ENCODE measurements around the gene C11orf65. TPM values are rescaled to one million over a fixed set of nuclear protein-coding genes. Genes with fewer than 3 reads are reported as not detected.

The C11orf65 gene
- total and polyA plus RNA-seq, 4 donors = 0.33 to 1.2 (median 0.68) TPM

DNA sequence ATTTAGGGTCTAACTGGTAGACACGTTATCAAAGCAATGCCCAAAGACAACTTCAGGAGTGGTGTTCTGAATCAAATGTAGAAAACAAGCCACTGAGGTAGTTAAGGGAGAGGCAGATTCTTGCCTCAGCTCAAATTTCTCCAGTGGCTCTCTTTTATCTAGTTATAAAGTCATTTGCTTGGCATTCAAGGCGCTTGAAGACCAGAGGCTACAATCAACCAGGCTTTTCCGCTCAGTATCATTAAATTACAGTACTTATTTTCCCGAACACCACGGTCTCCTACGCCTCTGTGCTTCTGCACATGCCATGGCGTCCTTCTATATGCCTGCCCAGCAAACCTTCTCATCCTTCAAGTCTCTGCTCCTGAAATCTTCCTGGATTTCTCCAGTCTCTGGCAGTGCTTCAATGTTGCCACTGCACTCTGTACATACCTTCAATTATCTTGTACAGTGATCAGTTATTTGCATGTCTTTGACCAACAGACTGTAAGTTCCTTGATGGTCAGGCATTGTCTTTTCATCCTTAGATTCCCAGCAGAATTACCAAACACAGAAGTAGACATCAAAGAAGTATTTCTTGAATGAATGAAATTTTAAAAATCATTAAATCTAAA, 29.4 kb upstream of the C11orf65 start:
- H3K36me3 ChIP-seq (ENCODE audit: control insufficient read depth in 4 of 4, insufficient read depth in 3 of 4, low read depth in 1 of 4, low read length in 3 of 4) = no peaks in the 10 kb centered on the region
- 96% methylated on average over 7 of the region's 7 CpGs for WGBS
- H3K9me3 ChIP-seq (ENCODE audit: control insufficient read depth in 4 of 4, low read length in 3 of 4) = no peaks in the 10 kb centered on the region
- H3K27ac ChIP-seq (ENCODE audit: low read depth in 1 of 2, low read length in 2 of 2) = peak overlapping the region; percentile 92 to 93
- H3K9ac ChIP-seq (ENCODE audit: low read depth in 1 of 2, low read length in 2 of 2) = peak overlapping the region in 1 of 2 donors; percentile 89
- peak overlapping the region in 1 of 3 donors; percentile 77 for H3K4me3 ChIP-seq (ENCODE audit: low read depth in 1 of 3, low read length in 3 of 3)
- H3K4me1 ChIP-seq (ENCODE audit: control insufficient read depth in 4 of 4, insufficient read depth in 4 of 4, low read length in 3 of 4) = peaks cover 0 to 6% (median 4%) of the 10 kb centered on the region in 4 donors
- H3K27me3 ChIP-seq (ENCODE audit: control insufficient read depth in 4 of 4, insufficient read depth in 4 of 4, low read length in 3 of 4) = no peaks in the 10 kb centered on the region
- no peak for TF ChIP-seq JUND (IDR thresholded peaks at IDR 0.05)
- TF ChIP-seq TAF1 (conservative IDR thresholded peaks at IDR 0.05) = no peak
- TF ChIP-seq, protein P1, sequence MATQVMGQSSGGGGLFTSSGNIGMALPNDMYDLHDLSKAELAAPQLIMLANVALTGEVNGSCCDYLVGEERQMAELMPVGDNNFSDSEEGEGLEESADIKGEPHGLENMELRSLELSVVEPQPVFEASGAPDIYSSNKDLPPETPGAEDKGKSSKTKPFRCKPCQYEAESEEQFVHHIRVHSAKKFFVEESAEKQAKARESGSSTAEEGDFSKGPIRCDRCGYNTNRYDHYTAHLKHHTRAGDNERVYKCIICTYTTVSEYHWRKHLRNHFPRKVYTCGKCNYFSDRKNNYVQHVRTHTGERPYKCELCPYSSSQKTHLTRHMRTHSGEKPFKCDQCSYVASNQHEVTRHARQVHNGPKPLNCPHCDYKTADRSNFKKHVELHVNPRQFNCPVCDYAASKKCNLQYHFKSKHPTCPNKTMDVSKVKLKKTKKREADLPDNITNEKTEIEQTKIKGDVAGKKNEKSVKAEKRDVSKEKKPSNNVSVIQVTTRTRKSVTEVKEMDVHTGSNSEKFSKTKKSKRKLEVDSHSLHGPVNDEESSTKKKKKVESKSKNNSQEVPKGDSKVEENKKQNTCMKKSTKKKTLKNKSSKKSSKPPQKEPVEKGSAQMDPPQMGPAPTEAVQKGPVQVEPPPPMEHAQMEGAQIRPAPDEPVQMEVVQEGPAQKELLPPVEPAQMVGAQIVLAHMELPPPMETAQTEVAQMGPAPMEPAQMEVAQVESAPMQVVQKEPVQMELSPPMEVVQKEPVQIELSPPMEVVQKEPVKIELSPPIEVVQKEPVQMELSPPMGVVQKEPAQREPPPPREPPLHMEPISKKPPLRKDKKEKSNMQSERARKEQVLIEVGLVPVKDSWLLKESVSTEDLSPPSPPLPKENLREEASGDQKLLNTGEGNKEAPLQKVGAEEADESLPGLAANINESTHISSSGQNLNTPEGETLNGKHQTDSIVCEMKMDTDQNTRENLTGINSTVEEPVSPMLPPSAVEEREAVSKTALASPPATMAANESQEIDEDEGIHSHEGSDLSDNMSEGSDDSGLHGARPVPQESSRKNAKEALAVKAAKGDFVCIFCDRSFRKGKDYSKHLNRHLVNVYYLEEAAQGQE (IDR thresholded peaks at IDR 0.05) = no peak
- no peak for DNase-seq (ENCODE audit: low spot score)

DNA sequence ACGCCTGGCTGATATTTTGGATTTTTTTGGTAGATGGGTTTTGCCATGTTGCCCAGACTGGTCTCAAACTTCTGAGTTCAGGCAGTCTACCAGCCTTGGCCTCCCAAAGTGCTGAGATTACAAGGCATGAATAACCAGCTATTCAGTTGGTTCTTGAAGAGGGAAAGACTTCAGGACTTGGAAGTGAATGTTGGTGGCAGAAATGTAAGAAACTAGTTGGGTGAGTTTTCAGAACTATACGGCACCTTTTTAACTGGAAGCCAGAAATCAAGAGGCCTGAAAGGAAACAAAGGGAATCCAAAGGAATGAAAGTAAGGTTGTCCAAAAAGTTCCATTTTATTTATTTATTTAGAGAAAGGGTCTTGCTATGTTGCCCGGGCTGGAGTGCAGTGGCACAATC, 28.0 kb upstream of the C11orf65 start:
- Histone ChIP-seq H3K4me1 (ENCODE audit: control insufficient read depth in 4 of 4, insufficient read depth in 4 of 4, low read length in 3 of 4) (peaks cover 0 to 6% (median 4%) of the 10 kb centered on the region in 4 donors), H3K9me3 (ENCODE audit: control insufficient read depth in 4 of 4, low read length in 3 of 4) (no peaks in the 10 kb centered on the region), H3K4me3 (ENCODE audit: low read depth in 1 of 3, low read length in 3 of 3) (no peak overlapping the region), H3K36me3 (ENCODE audit: control insufficient read depth in 4 of 4, insufficient read depth in 3 of 4, low read depth in 1 of 4, low read length in 3 of 4) (peaks cover 0 to 4% (median under 1%) of the 10 kb centered on the region in 4 donors), H3K27me3 (ENCODE audit: control insufficient read depth in 4 of 4, insufficient read depth in 4 of 4, low read length in 3 of 4) (no peaks in the 10 kb centered on the region), H3K9ac (ENCODE audit: low read depth in 1 of 2, low read length in 2 of 2) (no peak overlapping the region), H3K27ac (ENCODE audit: low read depth in 1 of 2, low read length in 2 of 2) (no peak overlapping the region)
- no peak for TF ChIP-seq FOXA1 (IDR thresholded peaks at IDR 0.05)
- TF ChIP-seq, protein P2, sequence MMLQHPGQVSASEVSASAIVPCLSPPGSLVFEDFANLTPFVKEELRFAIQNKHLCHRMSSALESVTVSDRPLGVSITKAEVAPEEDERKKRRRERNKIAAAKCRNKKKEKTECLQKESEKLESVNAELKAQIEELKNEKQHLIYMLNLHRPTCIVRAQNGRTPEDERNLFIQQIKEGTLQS (IDR thresholded peaks at IDR 0.05) = no peak
- no peak for DNase-seq (ENCODE audit: low spot score)
- WGBS = 97% methylated on average over 3 of the region's 3 CpGs

DNA sequence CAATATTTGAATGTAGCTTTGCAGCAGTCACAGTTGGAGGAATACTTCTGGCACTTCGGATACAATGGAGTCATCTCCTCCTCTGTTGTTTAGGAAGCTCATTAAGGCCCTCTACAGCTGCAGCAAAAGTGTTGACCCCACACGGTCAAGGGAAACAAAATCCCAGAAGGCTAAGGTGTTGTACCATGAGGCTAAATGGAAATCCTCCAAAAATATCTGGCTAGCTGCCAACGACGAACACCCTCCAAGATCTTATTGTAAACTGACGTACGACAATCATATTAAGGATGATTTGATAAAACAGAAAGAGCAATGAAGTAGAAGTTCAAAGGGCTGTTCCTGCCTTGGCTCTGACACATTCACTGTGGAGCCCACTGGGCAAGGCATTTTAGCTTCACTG, 26.9 kb upstream of the C11orf65 start:
- Histone ChIP-seq H3K27me3 (ENCODE audit: control insufficient read depth in 4 of 4, insufficient read depth in 4 of 4, low read length in 3 of 4) (no peaks in the 10 kb centered on the region), H3K27ac (ENCODE audit: low read depth in 1 of 2, low read length in 2 of 2) (no peak overlapping the region), H3K4me3 (ENCODE audit: low read depth in 1 of 3, low read length in 3 of 3) (no peak overlapping the region), H3K9ac (ENCODE audit: low read depth in 1 of 2, low read length in 2 of 2) (no peak overlapping the region), H3K36me3 (ENCODE audit: control insufficient read depth in 4 of 4, insufficient read depth in 3 of 4, low read depth in 1 of 4, low read length in 3 of 4) (peaks cover 2 to 5% (median 3%) of the 10 kb centered on the region in 4 donors), H3K4me1 (ENCODE audit: control insufficient read depth in 4 of 4, insufficient read depth in 4 of 4, low read length in 3 of 4) (peaks cover 0 to 6% (median 4%) of the 10 kb centered on the region in 4 donors), H3K9me3 (ENCODE audit: control insufficient read depth in 4 of 4, low read length in 3 of 4) (no peaks in the 10 kb centered on the region)
- 67% methylated on average over 6 of the region's 6 CpGs for WGBS
- DNase-seq (ENCODE audit: low spot score) = no peak
- TF ChIP-seq, protein P3, sequence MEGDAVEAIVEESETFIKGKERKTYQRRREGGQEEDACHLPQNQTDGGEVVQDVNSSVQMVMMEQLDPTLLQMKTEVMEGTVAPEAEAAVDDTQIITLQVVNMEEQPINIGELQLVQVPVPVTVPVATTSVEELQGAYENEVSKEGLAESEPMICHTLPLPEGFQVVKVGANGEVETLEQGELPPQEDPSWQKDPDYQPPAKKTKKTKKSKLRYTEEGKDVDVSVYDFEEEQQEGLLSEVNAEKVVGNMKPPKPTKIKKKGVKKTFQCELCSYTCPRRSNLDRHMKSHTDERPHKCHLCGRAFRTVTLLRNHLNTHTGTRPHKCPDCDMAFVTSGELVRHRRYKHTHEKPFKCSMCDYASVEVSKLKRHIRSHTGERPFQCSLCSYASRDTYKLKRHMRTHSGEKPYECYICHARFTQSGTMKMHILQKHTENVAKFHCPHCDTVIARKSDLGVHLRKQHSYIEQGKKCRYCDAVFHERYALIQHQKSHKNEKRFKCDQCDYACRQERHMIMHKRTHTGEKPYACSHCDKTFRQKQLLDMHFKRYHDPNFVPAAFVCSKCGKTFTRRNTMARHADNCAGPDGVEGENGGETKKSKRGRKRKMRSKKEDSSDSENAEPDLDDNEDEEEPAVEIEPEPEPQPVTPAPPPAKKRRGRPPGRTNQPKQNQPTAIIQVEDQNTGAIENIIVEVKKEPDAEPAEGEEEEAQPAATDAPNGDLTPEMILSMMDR (IDR thresholded peaks at IDR 0.05; ENCODE audit: low read depth, low read length, missing input control) = no peak
- TF ChIP-seq RAD21 (IDR thresholded peaks at IDR 0.05) = no peak
- TF ChIP-seq, protein P4, sequence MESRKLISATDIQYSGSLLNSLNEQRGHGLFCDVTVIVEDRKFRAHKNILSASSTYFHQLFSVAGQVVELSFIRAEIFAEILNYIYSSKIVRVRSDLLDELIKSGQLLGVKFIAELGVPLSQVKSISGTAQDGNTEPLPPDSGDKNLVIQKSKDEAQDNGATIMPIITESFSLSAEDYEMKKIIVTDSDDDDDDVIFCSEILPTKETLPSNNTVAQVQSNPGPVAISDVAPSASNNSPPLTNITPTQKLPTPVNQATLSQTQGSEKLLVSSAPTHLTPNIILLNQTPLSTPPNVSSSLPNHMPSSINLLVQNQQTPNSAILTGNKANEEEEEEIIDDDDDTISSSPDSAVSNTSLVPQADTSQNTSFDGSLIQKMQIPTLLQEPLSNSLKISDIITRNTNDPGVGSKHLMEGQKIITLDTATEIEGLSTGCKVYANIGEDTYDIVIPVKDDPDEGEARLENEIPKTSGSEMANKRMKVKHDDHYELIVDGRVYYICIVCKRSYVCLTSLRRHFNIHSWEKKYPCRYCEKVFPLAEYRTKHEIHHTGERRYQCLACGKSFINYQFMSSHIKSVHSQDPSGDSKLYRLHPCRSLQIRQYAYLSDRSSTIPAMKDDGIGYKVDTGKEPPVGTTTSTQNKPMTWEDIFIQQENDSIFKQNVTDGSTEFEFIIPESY (IDR thresholded peaks at IDR 0.05) = no peak
- TF ChIP-seq RXRA (IDR thresholded peaks at IDR 0.05) = no peak
- TF ChIP-seq HNF4A (conservative IDR thresholded peaks at IDR 0.05) = no peak
- TF ChIP-seq HNF4G (IDR thresholded peaks at IDR 0.05) = no peak
- TF ChIP-seq SP1 (IDR thresholded peaks at IDR 0.05) = no peak
- TF ChIP-seq, protein P1 (IDR thresholded peaks at IDR 0.05) = no peak
- no peak for TF ChIP-seq TAF1 (conservative IDR thresholded peaks at IDR 0.05)
- TF ChIP-seq EGR1 (IDR thresholded peaks at IDR 0.05; ENCODE audit: low read depth in 2 of 2) = no peak
- TF ChIP-seq JUND (IDR thresholded peaks at IDR 0.05) = no peak
- TF ChIP-seq, protein P2 (IDR thresholded peaks at IDR 0.05) = no peak
